ENCODE data around the gene ADCYAP1R1.

DNA sequence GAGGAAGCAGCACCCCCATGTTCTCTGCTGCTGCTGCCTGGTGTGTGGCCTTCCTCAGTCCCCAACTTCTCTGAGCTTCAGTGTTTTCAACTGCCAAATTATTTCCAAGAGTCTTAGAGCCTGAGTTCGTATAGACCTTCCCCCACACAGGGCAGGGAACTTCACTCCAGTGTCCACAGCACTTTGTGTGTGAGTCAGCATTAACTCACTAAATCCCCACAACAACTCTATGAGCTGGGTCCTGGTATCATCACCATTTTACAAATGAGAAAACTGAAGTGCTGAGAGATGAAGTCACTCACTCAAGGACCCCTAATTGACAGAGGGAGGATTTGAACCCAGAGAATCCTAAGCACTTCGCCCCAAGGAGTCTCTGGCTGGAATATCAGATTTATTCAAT, 48.3 kb downstream of the ADCYAP1R1 start:
- TF ChIP-seq, protein P1, sequence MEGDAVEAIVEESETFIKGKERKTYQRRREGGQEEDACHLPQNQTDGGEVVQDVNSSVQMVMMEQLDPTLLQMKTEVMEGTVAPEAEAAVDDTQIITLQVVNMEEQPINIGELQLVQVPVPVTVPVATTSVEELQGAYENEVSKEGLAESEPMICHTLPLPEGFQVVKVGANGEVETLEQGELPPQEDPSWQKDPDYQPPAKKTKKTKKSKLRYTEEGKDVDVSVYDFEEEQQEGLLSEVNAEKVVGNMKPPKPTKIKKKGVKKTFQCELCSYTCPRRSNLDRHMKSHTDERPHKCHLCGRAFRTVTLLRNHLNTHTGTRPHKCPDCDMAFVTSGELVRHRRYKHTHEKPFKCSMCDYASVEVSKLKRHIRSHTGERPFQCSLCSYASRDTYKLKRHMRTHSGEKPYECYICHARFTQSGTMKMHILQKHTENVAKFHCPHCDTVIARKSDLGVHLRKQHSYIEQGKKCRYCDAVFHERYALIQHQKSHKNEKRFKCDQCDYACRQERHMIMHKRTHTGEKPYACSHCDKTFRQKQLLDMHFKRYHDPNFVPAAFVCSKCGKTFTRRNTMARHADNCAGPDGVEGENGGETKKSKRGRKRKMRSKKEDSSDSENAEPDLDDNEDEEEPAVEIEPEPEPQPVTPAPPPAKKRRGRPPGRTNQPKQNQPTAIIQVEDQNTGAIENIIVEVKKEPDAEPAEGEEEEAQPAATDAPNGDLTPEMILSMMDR (IDR thresholded peaks at IDR 0.05): no peak
- TF ChIP-seq EZH2 (IDR thresholded peaks at IDR 0.05; ENCODE audit: borderline replicate concordance, insufficient read depth, low read depth, low read length, poor library complexity, severe bottlenecking): no peak
